ENCODE data around the gene RALGAPA2.

DNA sequence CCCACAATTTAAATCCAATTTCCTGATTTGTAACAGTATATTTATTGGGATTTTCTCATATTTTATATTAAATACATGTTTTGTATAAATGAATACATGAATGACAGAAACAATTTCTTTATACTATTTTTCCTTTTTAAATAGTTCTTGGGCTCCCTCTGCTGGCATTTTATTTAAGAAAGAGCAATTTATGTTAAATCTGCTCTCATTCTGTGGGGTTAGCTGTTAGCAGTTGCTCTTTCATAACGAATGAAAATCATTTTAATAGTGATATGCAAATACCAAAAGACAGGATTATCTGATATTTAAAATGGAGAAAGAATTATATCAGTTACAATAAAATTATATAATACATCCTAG, 118.3 kb downstream of the RALGAPA2 start:
- TF ChIP-seq POLR2A (IDR thresholded peaks at IDR 0.05) (no peak), CTCF (IDR thresholded peaks at IDR 0.05) (peak in 3 of 6 experiments; percentile 11 to 31 (median 14))
